Gastroesophageal sphincter (tissue), 3 donors: ENCODE results near the gene SLC26A8.

Experiments
- POLR2AphosphoS5 ChIP-seq: sonication (generic); formaldehyde crosslinking; IDR thresholded peaks from one replicate; pipeline ENCODE4 v1.6.1; 2017; ENCODE audit warnings: antibody characterized with exemption
- TF ChIP-seq, protein P1 (sequence below), 4 experiments: fragments of 200-600 bp in 2 of 4; fragments of 450-650 bp in 2 of 4; sonication (generic) in 1 of 4; IDR thresholded peaks; one replicate each; pipeline ENCODE4 v1.5.1; 2017 to 2019; ENCODE audit warnings: antibody characterized with exemption in 4 of 4, mild to moderate bottlenecking in 2 of 4, moderate library complexity in 2 of 4

DNA sequence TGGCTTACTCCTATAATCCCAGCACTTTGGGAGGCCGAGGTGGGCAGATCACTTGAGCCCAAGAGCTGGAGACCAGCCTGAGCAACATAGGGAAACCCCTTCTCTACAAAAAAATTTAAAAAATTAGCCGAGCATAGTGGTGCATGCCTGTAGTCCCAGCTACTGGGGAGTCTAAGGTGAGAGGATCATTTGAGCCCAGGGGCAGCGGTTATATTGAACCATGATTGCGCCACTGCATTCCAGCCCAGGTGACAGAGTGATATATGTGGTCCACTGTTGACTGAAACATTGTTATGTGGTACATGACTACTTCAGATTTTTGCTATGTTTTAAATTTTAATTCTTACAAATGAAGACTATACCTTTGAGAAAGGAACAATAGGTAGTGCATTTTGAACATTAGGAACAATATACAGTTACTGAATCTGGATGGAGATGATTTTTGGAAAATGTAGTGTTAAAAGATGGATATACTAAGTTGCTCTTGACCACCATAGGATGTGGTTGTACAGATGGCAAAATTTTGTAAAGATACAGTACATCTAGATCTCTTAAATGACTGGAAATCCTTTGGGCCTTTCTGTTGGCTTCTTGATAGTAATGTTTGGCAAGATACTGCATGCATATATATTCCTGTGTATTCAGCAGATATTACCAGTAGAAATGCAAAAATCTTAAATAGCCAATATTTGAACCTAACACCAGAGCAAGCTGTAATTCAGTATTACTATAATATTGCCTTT lies 39.0 kb upstream of the SLC26A8 start:
- TF ChIP-seq, protein P1, sequence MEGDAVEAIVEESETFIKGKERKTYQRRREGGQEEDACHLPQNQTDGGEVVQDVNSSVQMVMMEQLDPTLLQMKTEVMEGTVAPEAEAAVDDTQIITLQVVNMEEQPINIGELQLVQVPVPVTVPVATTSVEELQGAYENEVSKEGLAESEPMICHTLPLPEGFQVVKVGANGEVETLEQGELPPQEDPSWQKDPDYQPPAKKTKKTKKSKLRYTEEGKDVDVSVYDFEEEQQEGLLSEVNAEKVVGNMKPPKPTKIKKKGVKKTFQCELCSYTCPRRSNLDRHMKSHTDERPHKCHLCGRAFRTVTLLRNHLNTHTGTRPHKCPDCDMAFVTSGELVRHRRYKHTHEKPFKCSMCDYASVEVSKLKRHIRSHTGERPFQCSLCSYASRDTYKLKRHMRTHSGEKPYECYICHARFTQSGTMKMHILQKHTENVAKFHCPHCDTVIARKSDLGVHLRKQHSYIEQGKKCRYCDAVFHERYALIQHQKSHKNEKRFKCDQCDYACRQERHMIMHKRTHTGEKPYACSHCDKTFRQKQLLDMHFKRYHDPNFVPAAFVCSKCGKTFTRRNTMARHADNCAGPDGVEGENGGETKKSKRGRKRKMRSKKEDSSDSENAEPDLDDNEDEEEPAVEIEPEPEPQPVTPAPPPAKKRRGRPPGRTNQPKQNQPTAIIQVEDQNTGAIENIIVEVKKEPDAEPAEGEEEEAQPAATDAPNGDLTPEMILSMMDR (IDR thresholded peaks at IDR 0.05) = no peak
- TF ChIP-seq POLR2AphosphoS5 = no peak
